GM23248 (cell line): ENCODE data around the gene TUBGCP6.

Source experiments
- EZH2 ChIP-seq: fragments of 200-600 bp; sonication (generic); IDR thresholded peaks from 2 replicates; pipeline ENCODE4 v1.6.1; 2018; ENCODE audit warnings: antibody characterized with exemption, mild to moderate bottlenecking; ENCODE audit not compliant: insufficient read depth, poor library complexity, severe bottlenecking
- EZH2phosphoT487 ChIP-seq: fragments of 200-600 bp; sonication (generic); IDR thresholded peaks from 2 replicates; pipeline ENCODE4 v1.6.1; 2018; ENCODE audit warnings: antibody characterized with exemption, moderate library complexity, mild to moderate bottlenecking, low read depth; ENCODE audit not compliant: insufficient read depth

DNA sequence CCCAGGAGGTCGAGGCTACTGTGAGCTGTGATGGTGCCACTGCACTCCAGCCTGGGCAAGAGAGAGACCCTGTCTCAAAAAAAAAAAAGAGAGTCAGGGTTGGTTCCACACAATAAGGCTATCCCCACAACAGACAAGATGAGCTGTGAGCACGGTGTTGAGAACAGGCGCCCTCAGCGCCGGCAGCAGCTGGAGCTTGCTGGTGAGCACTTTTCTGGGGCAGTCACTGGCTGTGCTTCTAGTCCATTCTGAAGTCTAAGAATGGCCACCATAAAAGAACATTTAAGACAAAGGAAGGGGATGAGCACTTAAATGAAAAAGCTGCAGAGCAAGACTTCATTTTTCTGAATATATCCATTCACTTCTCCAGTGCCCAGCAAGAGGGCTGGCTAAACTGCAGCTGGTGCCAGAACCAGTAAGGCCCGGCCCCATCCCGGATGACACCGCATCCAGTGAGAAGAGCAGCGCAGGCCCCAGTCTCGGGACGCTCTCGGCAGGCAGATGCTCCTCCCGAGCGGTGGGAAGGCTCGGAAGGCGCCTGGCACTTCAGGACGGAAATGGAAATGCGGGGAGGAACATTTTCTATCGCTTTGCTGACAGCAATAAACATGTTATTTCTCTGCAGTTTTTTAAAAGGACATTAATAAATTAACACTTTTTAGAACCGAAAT lies 12.2 kb downstream of the TUBGCP6 start:
- TF ChIP-seq EZH2phosphoT487 (no peak), EZH2 (no peak)
